HG03135 (cell line): Measurements from ENCODE around the gene IFNL1.
"Not testable (repeated sequence)": the region's sequence is repeated elsewhere in the genome, so short reads cannot be mapped to it uniquely, and the experiment has no call there.

Experiments
- ATAC-seq: cut with Tn5 transposase; IDR thresholded peaks from one replicate; pipeline ENCODE4 v1.9.1; 2021; ENCODE audit warnings: mild to moderate bottlenecking, moderate library complexity; ENCODE audit not compliant: unreplicated experiment

The IFNL1 gene

DNA sequence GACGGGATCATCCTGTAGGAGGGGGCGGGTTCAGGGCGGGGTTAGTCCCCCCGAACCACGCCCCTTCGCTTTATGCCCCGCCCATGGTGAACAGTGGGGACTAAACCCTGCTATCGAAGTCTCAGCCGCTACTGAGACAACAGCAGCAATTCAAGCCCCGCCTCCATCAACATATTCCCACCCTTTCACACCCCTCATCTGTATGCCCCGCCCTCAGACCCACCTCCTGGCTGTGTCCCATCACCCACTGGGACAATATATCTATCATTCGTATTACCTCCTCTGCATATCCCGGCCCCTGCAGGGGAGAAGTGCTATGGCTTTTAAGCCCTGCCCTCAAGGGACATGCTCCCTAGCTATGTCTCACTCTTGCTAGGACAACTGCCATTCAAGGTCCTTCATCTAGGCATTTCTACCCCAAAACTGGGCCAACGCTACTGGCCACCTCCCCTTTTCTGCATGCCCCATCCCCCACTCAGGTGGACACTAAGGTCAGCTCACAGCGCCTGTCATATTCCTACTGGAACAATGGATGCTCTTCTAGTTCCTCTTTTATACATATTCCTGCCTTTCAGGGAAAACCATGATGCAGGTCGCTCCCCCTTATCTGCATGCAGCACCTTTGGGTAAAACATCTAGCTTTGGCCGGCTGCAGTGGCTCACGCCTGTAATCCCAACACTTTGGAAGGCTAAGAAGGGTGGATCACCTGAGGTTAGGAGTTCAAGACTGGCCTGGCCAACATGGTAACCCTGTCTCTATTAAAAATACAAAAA is 12.5 kb downstream of the IFNL1 start:
- no peak for ATAC-seq

- ATAC-seq = not testable (repeated sequence)
Measured at GRCh38 chr19:39309305-39309670, 13.1 kb downstream of the IFNL1 start.

- no peak for ATAC-seq
Measured at GRCh38 chr19:39310558-39311311, 14.5 kb downstream of the IFNL1 start.

GRCh38 chr19:39314016-39314728 is 18.0 kb downstream of the IFNL1 start:
- no peak for ATAC-seq

GRCh38 chr19:39315933-39316332 is 19.7 kb downstream of the IFNL1 start:
- ATAC-seq = no peak

- ATAC-seq = no peak
Measured at GRCh38 chr19:39316627-39317321, 20.6 kb downstream of the IFNL1 start.

DNA sequence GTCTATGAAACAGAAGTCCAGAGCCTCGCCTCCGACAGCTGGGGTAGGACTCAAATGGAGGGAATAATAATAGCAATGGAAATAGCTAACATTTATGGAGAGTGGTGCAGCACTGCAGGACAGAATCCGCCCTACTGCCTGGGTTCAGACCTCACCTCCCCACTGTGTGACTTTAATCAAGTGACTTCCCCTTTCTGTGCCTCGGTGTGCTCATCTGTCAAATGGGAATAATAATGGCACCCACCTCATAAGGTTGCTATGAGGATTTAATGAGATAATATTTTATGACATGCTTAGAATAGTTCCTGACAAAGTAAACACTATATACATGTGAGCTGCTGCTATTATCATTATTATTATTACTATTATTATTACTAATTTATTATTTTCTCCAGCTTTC is 21.3 kb downstream of the IFNL1 start:
- ATAC-seq = no peak

DNA sequence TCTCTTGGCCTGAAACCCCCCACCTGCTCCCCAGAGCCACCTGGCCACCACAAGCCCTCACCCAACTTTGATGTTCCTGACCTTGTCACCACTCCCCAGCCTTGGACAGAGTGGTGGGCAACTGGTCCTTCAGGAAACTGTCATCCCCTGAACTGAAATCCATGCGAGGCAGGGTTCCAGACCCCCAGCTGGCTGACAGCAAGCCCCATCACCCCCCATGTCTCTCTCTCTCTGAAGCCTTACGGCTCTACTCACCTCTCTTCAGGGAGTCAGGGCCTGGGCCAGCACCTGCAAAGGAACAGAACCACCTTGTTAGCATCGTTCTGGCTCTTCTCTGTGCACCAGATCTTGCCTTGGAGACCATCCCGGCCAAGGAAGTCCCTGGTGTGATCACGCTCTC is 21.9 kb downstream of the IFNL1 start:
- ATAC-seq = no peak

GRCh38 chr19:39318690-39319089 is 22.5 kb downstream of the IFNL1 start:
- ATAC-seq = no peak

DNA sequence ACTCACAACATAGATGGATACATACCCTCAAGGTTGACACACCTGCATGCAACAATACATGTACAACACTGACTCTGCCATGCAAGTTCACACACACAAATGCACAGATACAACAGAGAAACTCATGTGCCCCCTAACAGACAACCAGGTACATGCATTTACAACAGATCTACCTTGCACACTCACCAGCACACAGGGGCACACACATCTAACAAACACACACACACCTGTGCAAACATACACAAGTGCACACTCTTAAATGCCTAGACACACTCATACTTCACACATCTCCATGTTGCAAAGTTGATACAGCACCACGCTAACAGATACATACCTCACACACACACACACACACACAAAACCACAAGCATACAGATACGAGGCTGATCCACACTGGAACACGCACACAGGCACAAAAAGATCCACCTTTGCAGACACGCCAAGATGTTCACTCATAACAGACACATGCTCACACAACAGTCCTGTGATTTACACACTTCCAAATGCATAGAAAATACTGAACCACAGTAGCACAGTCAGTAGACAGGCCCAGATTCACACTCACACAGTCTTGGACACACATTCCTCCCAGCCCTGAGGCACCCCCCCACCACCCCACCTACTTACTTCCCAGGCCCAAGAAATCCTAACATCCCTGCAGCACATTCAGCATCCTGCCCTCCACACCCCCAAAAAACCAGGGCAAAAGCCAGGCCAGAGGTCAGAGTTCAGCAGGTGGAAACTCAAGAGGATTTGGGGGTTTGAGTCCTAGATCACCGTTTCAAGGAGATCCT is 23.1 kb downstream of the IFNL1 start:
- no peak for ATAC-seq

GRCh38 chr19:39319892-39320248 is 23.7 kb downstream of the IFNL1 start:
- ATAC-seq = no peak

DNA sequence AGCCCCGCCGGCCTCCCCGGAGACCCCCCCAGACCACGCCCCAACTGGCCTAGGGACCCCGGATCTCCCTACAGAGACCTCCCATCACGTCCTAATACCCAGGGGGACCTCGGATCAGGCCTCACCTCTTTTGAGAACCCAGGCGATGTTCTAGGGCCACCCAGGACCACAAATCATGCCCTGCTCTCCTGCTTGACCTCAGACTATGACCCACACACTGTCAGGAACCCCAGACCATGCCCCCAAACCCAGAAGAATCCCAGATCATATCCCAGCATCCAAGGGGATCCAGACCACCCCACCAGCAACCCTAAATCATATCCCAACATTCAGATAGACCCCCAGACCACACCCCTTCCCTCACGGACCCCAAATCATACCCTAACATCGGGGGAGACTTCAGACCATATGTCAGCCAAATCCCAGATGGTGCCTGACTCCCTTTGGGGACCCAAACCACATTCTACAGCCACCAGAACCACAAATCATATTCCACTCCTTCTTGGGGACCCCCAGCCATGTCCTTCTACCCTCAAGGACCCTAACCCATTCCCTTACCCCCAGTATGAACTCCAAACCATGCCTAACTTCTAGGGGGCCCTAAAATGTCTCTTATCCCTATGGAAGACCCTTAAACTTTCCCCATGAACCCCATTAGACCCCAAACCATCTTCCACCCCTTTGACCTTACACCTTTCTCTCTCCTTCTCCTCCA is 25.1 kb downstream of the IFNL1 start:
- ATAC-seq = no peak

DNA sequence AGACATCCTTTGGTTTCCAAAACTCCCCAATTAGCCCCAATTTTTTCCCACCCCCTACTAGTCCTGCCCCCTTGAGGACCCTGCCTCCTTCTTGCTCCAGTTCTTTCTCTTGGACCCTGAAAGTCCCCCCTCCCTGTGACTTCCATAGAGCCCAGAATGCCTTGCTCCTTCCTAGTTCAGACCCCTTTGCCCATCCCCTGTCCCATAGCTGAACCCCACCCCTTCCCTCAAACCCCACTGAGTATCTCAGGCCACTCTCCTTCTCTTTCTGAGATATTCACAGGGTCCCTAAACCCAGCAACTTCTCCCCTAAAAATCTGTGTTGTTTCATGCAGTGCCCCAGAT is 25.6 kb downstream of the IFNL1 start:
- no peak for ATAC-seq

- no peak for ATAC-seq
Measured at GRCh38 chr19:39324242-39324842, 28.1 kb downstream of the IFNL1 start.

DNA sequence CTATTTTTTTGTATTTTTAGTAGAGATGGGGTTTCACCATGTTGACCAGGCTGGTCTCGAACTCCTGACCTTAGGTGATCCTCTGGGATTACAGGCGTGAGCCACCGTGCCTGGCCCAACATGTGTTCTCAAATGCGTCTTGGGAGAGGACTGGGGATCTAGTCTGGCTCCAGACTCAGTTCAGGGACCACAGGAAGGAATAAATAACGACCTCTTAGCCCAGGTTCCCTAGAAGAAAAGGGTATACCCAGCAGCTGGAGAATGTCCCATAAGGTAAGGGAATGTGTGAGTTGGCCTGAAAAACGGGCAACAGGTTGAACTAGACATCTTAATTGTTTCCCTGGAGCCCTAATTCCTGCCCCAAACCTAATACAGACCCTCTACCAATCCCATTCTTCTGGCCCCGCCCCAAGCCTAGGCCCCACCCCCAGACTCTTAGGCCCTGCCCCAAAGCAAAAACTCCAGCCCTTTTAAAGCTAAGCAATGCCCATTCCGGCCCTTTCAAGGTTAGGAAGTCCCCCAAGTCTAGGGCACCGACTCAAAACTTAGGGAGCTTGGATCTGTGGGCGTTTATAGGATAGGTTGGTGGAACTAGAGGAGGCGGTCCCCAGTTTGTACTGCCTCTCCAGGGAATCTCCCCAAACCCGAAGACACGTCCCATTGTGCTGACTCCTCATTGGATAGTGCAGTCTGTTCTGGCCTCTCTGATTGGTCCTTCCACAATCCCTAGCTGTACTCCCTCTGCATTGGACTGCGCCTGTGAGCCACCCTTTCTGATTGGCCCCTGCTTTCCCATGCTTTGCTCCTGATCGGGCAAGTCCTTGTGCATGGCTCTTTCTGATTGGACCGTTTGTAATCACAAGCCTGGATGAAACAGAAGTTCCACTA is 29.8 kb downstream of the IFNL1 start:
- no peak for ATAC-seq

DNA sequence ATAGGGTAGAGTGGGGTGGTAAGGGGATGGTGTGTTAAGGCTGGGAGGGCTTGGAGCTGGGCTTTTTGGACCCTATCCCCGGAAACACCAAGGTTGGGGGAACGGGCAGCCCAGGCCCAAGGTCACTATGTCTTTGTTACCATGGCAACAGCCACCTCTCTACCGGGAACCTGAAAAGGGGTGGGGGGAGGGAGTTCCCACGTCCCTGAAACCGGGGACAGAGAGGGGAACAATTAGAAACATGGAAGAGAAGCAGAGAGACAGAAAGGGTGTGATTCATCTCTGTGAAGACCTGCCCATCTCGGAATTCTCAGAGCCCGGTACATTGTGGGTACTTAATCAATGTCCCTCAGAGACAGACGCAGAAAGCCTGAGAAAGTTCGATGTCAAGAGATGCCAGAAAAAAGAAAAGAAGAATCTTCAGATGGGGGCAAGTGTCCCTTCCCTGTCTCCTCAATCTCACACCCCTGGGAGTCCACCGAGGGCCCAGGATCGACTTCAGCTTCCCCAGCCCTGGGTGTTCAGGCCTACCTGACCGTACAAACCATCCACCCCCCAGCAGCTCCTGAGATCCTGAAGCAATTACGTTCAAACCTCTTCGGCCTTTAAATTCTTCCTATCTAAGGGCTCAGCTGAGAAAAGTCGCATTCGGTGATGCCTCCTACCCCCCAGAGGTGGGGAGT is 31.3 kb downstream of the IFNL1 start:
- ATAC-seq = no peak

- ATAC-seq = no peak
Measured at GRCh38 chr19:39328046-39328705, 32.0 kb downstream of the IFNL1 start.
